Gastroesophageal sphincter (tissue), 4 donors: ENCODE results near the gene LEMD1. TPM values are rescaled to one million over a fixed set of nuclear protein-coding genes. Genes with fewer than 3 reads are reported as not detected.

Experiments
- ATAC-seq: fragments of 150-250 bp; one replicate; pipeline ENCODE4 v1.9.1; 2016; ENCODE audit warnings: mild to moderate bottlenecking, moderate library complexity
- H3K27ac ChIP-seq, 4 donors: fragments of 200-600 bp; sonication (generic) in 3 of 4; 1 replicate in 3 of 4; 2 replicates in 1 of 4; pipeline ENCODE4 v1.5.1; 2016 to 2019
- H3K27me3 ChIP-seq: fragments of 200-600 bp; sonication (generic); one replicate; pipeline ENCODE4 v1.5.1; 2019
- H3K36me3 ChIP-seq, 2 donors: fragments of 200-600 bp; sonication (generic); one replicate each; pipeline ENCODE4 v1.5.1; 2019; ENCODE audit warnings: control low read depth in 1 of 2
- H3K4me1 ChIP-seq, 3 donors: fragments of 200-600 bp; sonication (generic); 1 replicate in 2 of 3; 2 replicates in 1 of 3; pipeline ENCODE4 v1.5.1; 2016 to 2019; ENCODE audit warnings: control low read depth in 2 of 3
- H3K4me3 ChIP-seq, 2 donors: fragments of 200-600 bp; sonication (generic); one replicate each; pipeline ENCODE4 v1.5.1; 2019; ENCODE audit warnings: mild to moderate bottlenecking in 1 of 2, moderate library complexity in 1 of 2
- H3K9me3 ChIP-seq, 3 donors: fragments of 200-600 bp; sonication (generic); one replicate each; pipeline ENCODE4 v1.5.1; 2017 to 2019; ENCODE audit warnings: control low read depth in 2 of 3
- EP300 ChIP-seq: sonication (generic); formaldehyde crosslinking; IDR thresholded peaks from one replicate; pipeline ENCODE4 v1.6.1; 2017; ENCODE audit warnings: antibody characterized with exemption, mild to moderate bottlenecking
- POLR2A ChIP-seq, 2 donors: fragments of 450-650 bp; IDR thresholded peaks; one replicate each; pipeline ENCODE4 v1.6.1; 2017; ENCODE audit warnings: antibody characterized with exemption in 2 of 2, mild to moderate bottlenecking in 2 of 2, moderate library complexity in 1 of 2
- POLR2AphosphoS5 ChIP-seq: sonication (generic); formaldehyde crosslinking; IDR thresholded peaks from one replicate; pipeline ENCODE4 v1.6.1; 2017; ENCODE audit warnings: antibody characterized with exemption
- WGBS, 2 donors: methylation state at CpG; one replicate each; pipeline ENCODE4 v1.1.5; 2018; ENCODE audit warnings: low coverage in 1 of 2; 5-methylcytosine and 5-hydroxymethylcytosine counted together
- total RNA-seq, 4 donors: library from RNA; depleted of rRNA; stranded (reverse); fragments of >200 nt; gene quantifications; one replicate each; pipeline ENCODE4 v1.1.0, GENCODE V29; 2016
- TF ChIP-seq, protein P1 (sequence below), 4 experiments: fragments of 200-600 bp in 2 of 4; fragments of 450-650 bp in 2 of 4; sonication (generic) in 1 of 4; IDR thresholded peaks; one replicate each; pipeline ENCODE4 v1.5.1; 2017 to 2019; ENCODE audit warnings: antibody characterized with exemption in 4 of 4, mild to moderate bottlenecking in 2 of 4, moderate library complexity in 2 of 4

The LEMD1 gene
- total RNA-seq, 4 donors from 2014 or later, result not detected

DNA sequence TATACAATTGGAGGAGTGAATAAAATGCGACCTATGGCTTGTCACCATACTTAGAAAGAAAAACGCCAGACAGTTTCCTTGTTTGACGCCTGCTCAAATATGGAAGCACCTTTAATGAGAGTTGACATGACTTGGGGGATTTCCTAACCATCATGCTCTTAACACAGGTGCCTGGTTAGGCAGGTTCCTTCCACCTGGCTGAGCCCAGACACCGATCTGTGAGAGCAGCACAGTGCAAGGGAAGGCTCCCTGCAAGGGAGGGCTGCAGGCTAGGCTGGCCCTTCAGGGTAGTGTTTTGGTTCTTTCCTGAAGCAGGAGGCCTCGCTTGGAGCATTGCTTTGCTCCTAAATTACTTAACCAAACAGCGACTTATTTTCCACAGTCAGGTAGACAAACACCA lies 40.6 kb downstream of the LEMD1 start:
- WGBS, 2 donors, result 88 to 100% methylated on average over 1 to 4 of the region's 6 CpGs
- no peaks in the 10 kb centered on the region for H3K36me3 ChIP-seq
- no peak for ATAC-seq
- TF ChIP-seq POLR2A (IDR thresholded peaks at IDR 0.05), result no peak
- TF ChIP-seq, protein P1, sequence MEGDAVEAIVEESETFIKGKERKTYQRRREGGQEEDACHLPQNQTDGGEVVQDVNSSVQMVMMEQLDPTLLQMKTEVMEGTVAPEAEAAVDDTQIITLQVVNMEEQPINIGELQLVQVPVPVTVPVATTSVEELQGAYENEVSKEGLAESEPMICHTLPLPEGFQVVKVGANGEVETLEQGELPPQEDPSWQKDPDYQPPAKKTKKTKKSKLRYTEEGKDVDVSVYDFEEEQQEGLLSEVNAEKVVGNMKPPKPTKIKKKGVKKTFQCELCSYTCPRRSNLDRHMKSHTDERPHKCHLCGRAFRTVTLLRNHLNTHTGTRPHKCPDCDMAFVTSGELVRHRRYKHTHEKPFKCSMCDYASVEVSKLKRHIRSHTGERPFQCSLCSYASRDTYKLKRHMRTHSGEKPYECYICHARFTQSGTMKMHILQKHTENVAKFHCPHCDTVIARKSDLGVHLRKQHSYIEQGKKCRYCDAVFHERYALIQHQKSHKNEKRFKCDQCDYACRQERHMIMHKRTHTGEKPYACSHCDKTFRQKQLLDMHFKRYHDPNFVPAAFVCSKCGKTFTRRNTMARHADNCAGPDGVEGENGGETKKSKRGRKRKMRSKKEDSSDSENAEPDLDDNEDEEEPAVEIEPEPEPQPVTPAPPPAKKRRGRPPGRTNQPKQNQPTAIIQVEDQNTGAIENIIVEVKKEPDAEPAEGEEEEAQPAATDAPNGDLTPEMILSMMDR (IDR thresholded peaks at IDR 0.05), result no peak
- TF ChIP-seq EP300, result no peak
- TF ChIP-seq POLR2AphosphoS5, result no peak
- H3K9me3 ChIP-seq, result no peaks in the 10 kb centered on the region
- no peak overlapping the region for H3K4me3 ChIP-seq
- no peak overlapping the region for H3K27ac ChIP-seq
- H3K27me3 ChIP-seq, result peaks cover 19% of the 10 kb centered on the region
- peaks cover 0 to 2% (median 0%) of the 10 kb centered on the region in 3 donors for H3K4me1 ChIP-seq

DNA sequence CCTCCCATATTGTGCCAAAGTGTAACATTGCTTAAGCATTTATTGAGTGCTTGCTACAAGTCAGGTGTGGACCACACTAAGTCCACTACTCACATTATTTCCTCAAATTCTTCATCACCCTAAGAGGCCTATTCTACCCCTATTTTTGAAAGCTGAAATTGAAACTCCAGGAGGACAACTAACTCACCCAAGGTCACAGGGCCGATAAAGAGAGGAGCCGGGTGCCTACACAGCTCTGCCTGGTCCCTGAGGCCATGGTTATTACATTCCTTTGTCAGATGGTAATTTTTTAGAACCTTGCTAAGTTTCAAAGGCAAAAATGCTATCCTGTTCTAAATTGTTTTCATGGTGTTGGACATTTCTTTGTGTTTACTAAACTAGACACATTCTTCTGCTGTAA lies 41.0 kb downstream of the LEMD1 start:
- Histone ChIP-seq H3K27ac (no peak overlapping the region), H3K9me3 (no peaks in the 10 kb centered on the region), H3K4me1 (peaks cover 0 to 7% (median 0%) of the 10 kb centered on the region in 3 donors), H3K36me3 (no peaks in the 10 kb centered on the region), H3K27me3 (peaks cover 19% of the 10 kb centered on the region), H3K4me3 (no peak overlapping the region)
- no peak for ATAC-seq
- TF ChIP-seq POLR2AphosphoS5 (no peak), POLR2A (IDR thresholded peaks at IDR 0.05) (no peak), EP300 (no peak)
- TF ChIP-seq, protein P1 (IDR thresholded peaks at IDR 0.05), result no peak
- WGBS, 2 donors, result 62 to 100% methylated on average over 2 of the region's 2 CpGs

DNA sequence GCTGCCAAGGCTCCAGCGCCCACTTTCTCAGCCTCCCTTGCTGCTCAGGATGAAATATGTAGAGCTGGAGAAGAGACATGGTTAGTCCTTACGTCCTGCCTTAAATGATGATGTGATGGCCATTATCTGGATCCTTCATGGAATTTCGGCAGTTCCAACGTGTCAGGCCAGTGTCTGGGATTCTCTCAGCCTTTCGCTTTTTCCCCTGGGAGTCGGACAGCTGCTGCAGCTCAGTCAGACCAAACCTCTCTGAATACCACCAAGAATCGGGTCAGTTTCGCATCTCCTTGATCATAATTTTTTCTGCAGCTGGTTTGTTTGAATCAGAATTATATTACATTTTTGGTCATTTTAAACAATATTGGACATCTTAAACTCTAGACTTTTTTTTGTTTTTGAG lies 42.8 kb downstream of the LEMD1 start:
- no peak overlapping the region for H3K27ac ChIP-seq
- no peaks in the 10 kb centered on the region for H3K36me3 ChIP-seq
- H3K9me3 ChIP-seq, result no peaks in the 10 kb centered on the region
- H3K4me1 ChIP-seq, result peaks cover 0 to 8% (median 0%) of the 10 kb centered on the region in 3 donors
- H3K27me3 ChIP-seq, result peaks cover 32% of the 10 kb centered on the region
- no peak for ATAC-seq
- no peak overlapping the region for H3K4me3 ChIP-seq
- TF ChIP-seq, protein P1 (IDR thresholded peaks at IDR 0.05), result no peak
- WGBS, 2 donors, result 67 to 83% methylated on average over 7 to 8 of the region's 8 CpGs

DNA sequence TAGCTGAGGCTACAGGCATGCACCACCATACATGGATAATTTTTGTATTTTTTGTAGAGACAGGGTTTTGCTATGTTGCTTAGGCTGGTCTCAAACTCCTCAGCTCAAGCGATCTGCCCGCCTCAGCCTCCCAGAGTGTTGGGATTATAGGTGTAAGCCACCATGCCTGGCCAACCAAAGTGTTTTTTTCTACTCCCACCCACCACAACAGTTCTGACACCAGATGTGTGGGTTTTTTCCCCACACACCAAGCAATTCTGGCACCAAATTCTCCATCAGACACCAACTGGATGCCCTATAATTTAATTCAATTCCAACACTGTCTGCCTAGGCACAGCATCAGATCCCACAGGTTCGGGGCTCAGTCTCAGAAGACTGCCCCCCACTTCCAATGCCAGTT lies 44.5 kb downstream of the LEMD1 start:
- Histone ChIP-seq H3K4me3 (no peak overlapping the region), H3K27ac (no peak overlapping the region), H3K9me3 (no peaks in the 10 kb centered on the region), H3K36me3 (no peaks in the 10 kb centered on the region), H3K4me1 (peaks cover 0 to 8% (median 0%) of the 10 kb centered on the region in 3 donors), H3K27me3 (peaks cover 47% of the 10 kb centered on the region)
- TF ChIP-seq, protein P1 (IDR thresholded peaks at IDR 0.05), result no peak
- TF ChIP-seq POLR2A (IDR thresholded peaks at IDR 0.05) (no peak), EP300 (no peak), POLR2AphosphoS5 (no peak)
- 100% methylated on average over 2 of the region's 3 CpGs; no CpG with 5 or more reads in 1 of the 2 donors for WGBS, 2 donors
- ATAC-seq, result no peak

DNA sequence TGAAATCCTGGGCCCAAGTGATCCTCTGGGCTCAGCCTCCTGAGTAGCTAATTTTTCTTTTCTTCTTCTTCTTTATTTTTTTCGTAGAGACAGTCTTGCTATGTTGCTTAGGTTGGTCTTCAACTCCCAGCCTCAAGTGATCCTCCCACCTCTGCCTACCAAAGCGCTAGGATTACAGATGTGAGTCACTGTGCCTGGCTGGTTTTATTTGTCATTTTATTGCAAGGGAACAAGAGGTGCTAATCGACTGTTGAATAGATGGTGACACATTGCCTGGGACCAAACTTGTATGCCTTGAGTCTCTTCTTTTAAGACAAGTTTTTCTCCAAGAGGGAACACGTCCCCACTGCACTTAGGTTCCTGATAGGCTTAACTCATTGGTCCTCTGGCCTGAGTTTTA lies 45.1 kb downstream of the LEMD1 start:
- Histone ChIP-seq H3K36me3 (no peaks in the 10 kb centered on the region), H3K27me3 (peaks cover 52% of the 10 kb centered on the region), H3K4me1 (peaks cover 0 to 8% (median 0%) of the 10 kb centered on the region in 3 donors), H3K27ac (no peak overlapping the region), H3K9me3 (no peaks in the 10 kb centered on the region), H3K4me3 (no peak overlapping the region)
- 65 to 75% methylated on average over 4 of the region's 4 CpGs for WGBS, 2 donors
- ATAC-seq, result no peak
- TF ChIP-seq, protein P1 (IDR thresholded peaks at IDR 0.05), result no peak
- no peak for TF ChIP-seq EP300
- TF ChIP-seq POLR2AphosphoS5, result no peak
- TF ChIP-seq POLR2A (IDR thresholded peaks at IDR 0.05), result no peak
